Smooth muscle cell (in vitro differentiated cells): ENCODE measurements around the gene DSCAML1. TPM values are rescaled to one million over a fixed set of nuclear protein-coding genes. Genes with fewer than 3 reads are reported as not detected.

Experiments
- DNase-seq: peaks from one replicate; lab custom pipeline; 2025; ENCODE audit not compliant: unreplicated experiment; lab: John Stamatoyannopoulos, UW
- H2AFZ ChIP-seq: fragments of 200-600 bp; sonication (generic); 2 replicates; pipeline ENCODE4 v1.6.0; 2016; ENCODE audit warnings: antibody characterized with exemption, low read depth, mild to moderate bottlenecking
- H3F3A ChIP-seq: fragments of 200-600 bp; sonication (generic); 2 replicates; pipeline ENCODE4 v1.6.0; 2017; ENCODE audit warnings: antibody characterized with exemption, low read depth
- H3K27ac ChIP-seq: fragments of 200-600 bp; sonication (generic); 2 replicates; pipeline ENCODE4 v1.5.1; 2016; ENCODE audit warnings: low read depth, mild to moderate bottlenecking
- H3K27me3 ChIP-seq: fragments of 200-600 bp; sonication (generic); 2 replicates; pipeline ENCODE4 v1.6.1; 2016; ENCODE audit warnings: low read depth, mild to moderate bottlenecking
- H3K36me3 ChIP-seq: fragments of 200-600 bp; sonication (generic); 2 replicates; pipeline ENCODE4 v1.5.1; 2016; ENCODE audit warnings: low read depth
- H3K4me1 ChIP-seq: fragments of 200-600 bp; sonication (generic); 2 replicates; pipeline ENCODE4 v1.5.1; 2016; ENCODE audit warnings: low read depth
- H3K4me2 ChIP-seq: fragments of 200-600 bp; sonication (generic); 2 replicates; pipeline ENCODE4 v1.6.0; 2016; ENCODE audit warnings: mild to moderate bottlenecking
- H3K4me3 ChIP-seq: fragments of 200-600 bp; sonication (generic); 2 replicates; pipeline ENCODE4 v1.5.1; 2016; ENCODE audit warnings: mild to moderate bottlenecking
- H3K79me2 ChIP-seq: fragments of 200-600 bp; sonication (generic); 2 replicates; pipeline ENCODE4 v1.6.0; 2016; ENCODE audit warnings: low read depth, mild to moderate bottlenecking
- H3K9ac ChIP-seq: fragments of 200-600 bp; sonication (generic); 2 replicates; pipeline ENCODE4 v1.6.0; 2016; ENCODE audit warnings: low read depth
- H3K9me3 ChIP-seq: fragments of 200-600 bp; sonication (generic); replicated peaks from 2 replicates; pipeline ENCODE4 v1.5.1; 2016; ENCODE audit warnings: low read depth
- H4K20me1 ChIP-seq: fragments of 200-600 bp; sonication (generic); 2 replicates; pipeline ENCODE4 v1.6.0; 2016; ENCODE audit warnings: low read depth
- CTCF ChIP-seq: fragments of 200-600 bp; sonication (generic); IDR thresholded peaks from 2 replicates; pipeline ENCODE4 v1.5.1; 2017; ENCODE audit warnings: borderline replicate concordance, mild to moderate bottlenecking, antibody characterized with exemption; ENCODE audit not compliant: insufficient read depth, poor library complexity, severe bottlenecking
- WGBS: methylation state at CpG from one replicate; pipeline ENCODE4 v1.1.7; 2016; ENCODE audit warnings: low lambda C conversion rate; 5-methylcytosine and 5-hydroxymethylcytosine counted together
- polyA plus RNA-seq: library from polyadenylated mRNA; unstranded; fragments of >200 nt; fragmentation: Nextera tagmentation; extraction: Ambion mirVana; gene quantifications from 2 replicates; pipeline ENCODE4 v1.2.1, GENCODE V29; 2016
- total RNA-seq: library from RNA; depleted of rRNA; stranded (reverse); fragments of >200 nt; gene quantifications from 2 replicates; pipeline ENCODE4 v1.2.3, GENCODE V29; 2014

The DSCAML1 gene
- total and polyA plus RNA-seq, 2 experiments from 2014 or later: 0.22 TPM; not detected in 1

DNA sequence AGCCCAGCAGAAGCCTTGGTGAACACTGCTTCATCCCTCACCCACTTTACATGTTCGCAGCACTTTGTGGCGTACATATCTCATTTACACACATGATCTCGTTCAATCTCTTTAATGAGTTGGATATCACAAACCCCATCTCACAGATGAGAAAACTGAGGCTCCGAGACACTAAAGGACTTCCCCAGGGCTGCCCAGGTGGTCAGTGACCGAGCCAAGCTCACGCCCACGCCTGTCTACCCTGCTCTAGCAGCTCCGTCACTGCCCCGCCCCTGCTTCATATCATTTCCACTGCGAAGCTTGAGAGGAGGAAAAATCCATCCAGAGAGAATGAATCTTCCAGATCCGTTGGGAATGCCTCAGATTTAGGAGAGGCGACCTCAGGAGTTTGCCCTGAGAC lies 11.8 kb upstream of the DSCAML1 start:
- no peak overlapping the region for H3K27ac ChIP-seq
- no peak for TF ChIP-seq CTCF
- no peak overlapping the region for H2AFZ ChIP-seq
- H3K9ac ChIP-seq: no peak overlapping the region
- no peaks in the 10 kb centered on the region for H3F3A ChIP-seq
- no peak for DNase-seq
- H3K79me2 ChIP-seq: no peaks in the 10 kb centered on the region
- H3K9me3 ChIP-seq: no peaks in the 10 kb centered on the region
- 85% methylated on average over 12 of the region's 12 CpGs for WGBS
- H3K36me3 ChIP-seq: no peaks in the 10 kb centered on the region
- no peak overlapping the region for H3K4me2 ChIP-seq
- H3K4me1 ChIP-seq: no peaks in the 10 kb centered on the region
- H3K27me3 ChIP-seq: no peaks in the 10 kb centered on the region
- no peaks in the 10 kb centered on the region for H4K20me1 ChIP-seq
- no peak overlapping the region for H3K4me3 ChIP-seq

- Histone ChIP-seq H4K20me1 (no peaks in the 10 kb centered on the region), H3K4me1 (no peaks in the 10 kb centered on the region), H3K9ac (no peak overlapping the region), H3K79me2 (no peaks in the 10 kb centered on the region), H3F3A (no peaks in the 10 kb centered on the region), H3K4me2 (no peak overlapping the region), H3K36me3 (no peaks in the 10 kb centered on the region), H3K27me3 (no peaks in the 10 kb centered on the region), H2AFZ (no peak overlapping the region), H3K27ac (no peak overlapping the region), H3K4me3 (no peak overlapping the region), H3K9me3 (no peaks in the 10 kb centered on the region)
- 65% methylated on average over 22 of the region's 22 CpGs for WGBS
- peak; percentile 94 for TF ChIP-seq CTCF
- DNase-seq: peak; percentile 22
Measured at GRCh38 chr11:117807482-117808327, 10.7 kb upstream of the DSCAML1 start.

GRCh38 chr11:117806846-117807245 lies 9.8 kb upstream of the DSCAML1 start:
- Histone ChIP-seq H3K9me3 (no peaks in the 10 kb centered on the region), H3K4me2 (no peak overlapping the region), H3K9ac (no peak overlapping the region), H4K20me1 (no peaks in the 10 kb centered on the region), H2AFZ (no peak overlapping the region), H3K79me2 (no peaks in the 10 kb centered on the region), H3K27me3 (peaks cover 7% of the 10 kb centered on the region), H3K4me3 (no peak overlapping the region), H3K27ac (no peak overlapping the region), H3K4me1 (no peaks in the 10 kb centered on the region), H3F3A (no peaks in the 10 kb centered on the region), H3K36me3 (no peaks in the 10 kb centered on the region)
- no peak for DNase-seq
- WGBS: 86% methylated on average over 5 of the region's 5 CpGs
- TF ChIP-seq CTCF: no peak

GRCh38 chr11:117805045-117805444 lies 8.0 kb upstream of the DSCAML1 start:
- H3K4me1 ChIP-seq: no peaks in the 10 kb centered on the region
- no peak overlapping the region for H3K4me2 ChIP-seq
- H3F3A ChIP-seq: no peaks in the 10 kb centered on the region
- H3K36me3 ChIP-seq: no peaks in the 10 kb centered on the region
- no peaks in the 10 kb centered on the region for H3K9me3 ChIP-seq
- 65% methylated on average over 1 of the region's 1 CpG for WGBS
- H3K4me3 ChIP-seq: no peak overlapping the region
- no peak for TF ChIP-seq CTCF
- H3K27ac ChIP-seq: no peak overlapping the region
- no peaks in the 10 kb centered on the region for H3K79me2 ChIP-seq
- H3K27me3 ChIP-seq: peaks cover 23% of the 10 kb centered on the region
- H2AFZ ChIP-seq: no peak overlapping the region
- H4K20me1 ChIP-seq: no peaks in the 10 kb centered on the region
- no peak overlapping the region for H3K9ac ChIP-seq
- DNase-seq: no peak
